Fibroblast of the aortic adventitia (primary cell): ENCODE measurements around the gene ACSF3. TPM values are rescaled to one million over a fixed set of nuclear protein-coding genes. Genes with fewer than 3 reads are reported as not detected.

Source experiments
- DNase-seq: peaks from one replicate; pipeline ENCODE4 v3.0.0-alpha.2; 2010; ENCODE audit warnings: low read depth
- H3K4me3 ChIP-seq: 2 replicates; pipeline ENCODE4 v1.5.1; 2011; ENCODE audit warnings: low read depth, mild to moderate bottlenecking, control low read depth, low read length, moderate library complexity
- total RNA-seq: library from RNA; depleted of rRNA; stranded (reverse); fragments of >200 nt; gene quantifications from 2 replicates; pipeline ENCODE4 v1.2.3, GENCODE V29; 2012; ENCODE audit warnings: low replicate concordance
- TF ChIP-seq, protein P1 (sequence below): IDR thresholded peaks from 2 replicates; pipeline ENCODE4 v1.5.1; 2011; ENCODE audit warnings: mild to moderate bottlenecking, low read length, control low read depth, inconsistent platforms; ENCODE audit not compliant: insufficient read depth

Gene ACSF3
- total RNA-seq, 1 donor = 17.6 TPM

DNA sequence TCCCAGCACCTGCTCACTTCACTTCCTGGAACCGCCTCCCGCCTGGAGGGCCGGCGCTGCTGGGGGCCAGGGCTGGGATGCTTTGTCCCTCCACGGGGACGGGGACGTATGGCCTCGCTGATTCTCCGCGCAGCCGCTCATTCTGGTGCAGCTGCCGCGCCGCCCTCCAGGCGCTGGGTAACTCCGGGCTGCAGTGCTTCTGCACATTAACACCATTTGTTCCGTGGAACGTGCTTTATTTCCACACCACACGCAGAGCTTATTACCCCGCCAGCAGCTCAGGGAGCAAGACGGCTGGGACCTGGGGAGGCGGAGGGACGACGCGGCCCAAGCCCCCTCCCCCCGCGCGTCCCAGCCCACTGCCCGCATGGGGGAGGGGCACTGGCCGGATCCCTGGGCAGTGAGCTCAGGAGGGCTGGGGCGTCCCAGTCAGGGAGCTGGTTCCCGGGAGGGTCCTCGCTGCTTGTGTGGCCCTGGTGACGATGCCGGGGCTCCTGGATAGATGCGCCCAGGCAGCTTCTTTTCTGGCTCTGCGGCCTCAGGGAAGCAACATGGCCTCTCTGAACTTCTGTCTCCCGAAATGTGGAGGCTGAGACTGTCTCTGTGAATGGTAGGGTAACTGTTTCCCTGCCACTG is 45.4 kb upstream of the ACSF3 start:
- TF ChIP-seq, protein P1, sequence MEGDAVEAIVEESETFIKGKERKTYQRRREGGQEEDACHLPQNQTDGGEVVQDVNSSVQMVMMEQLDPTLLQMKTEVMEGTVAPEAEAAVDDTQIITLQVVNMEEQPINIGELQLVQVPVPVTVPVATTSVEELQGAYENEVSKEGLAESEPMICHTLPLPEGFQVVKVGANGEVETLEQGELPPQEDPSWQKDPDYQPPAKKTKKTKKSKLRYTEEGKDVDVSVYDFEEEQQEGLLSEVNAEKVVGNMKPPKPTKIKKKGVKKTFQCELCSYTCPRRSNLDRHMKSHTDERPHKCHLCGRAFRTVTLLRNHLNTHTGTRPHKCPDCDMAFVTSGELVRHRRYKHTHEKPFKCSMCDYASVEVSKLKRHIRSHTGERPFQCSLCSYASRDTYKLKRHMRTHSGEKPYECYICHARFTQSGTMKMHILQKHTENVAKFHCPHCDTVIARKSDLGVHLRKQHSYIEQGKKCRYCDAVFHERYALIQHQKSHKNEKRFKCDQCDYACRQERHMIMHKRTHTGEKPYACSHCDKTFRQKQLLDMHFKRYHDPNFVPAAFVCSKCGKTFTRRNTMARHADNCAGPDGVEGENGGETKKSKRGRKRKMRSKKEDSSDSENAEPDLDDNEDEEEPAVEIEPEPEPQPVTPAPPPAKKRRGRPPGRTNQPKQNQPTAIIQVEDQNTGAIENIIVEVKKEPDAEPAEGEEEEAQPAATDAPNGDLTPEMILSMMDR = no peak
- no peak for DNase-seq
- H3K4me3 ChIP-seq = no peak overlapping the region

DNA sequence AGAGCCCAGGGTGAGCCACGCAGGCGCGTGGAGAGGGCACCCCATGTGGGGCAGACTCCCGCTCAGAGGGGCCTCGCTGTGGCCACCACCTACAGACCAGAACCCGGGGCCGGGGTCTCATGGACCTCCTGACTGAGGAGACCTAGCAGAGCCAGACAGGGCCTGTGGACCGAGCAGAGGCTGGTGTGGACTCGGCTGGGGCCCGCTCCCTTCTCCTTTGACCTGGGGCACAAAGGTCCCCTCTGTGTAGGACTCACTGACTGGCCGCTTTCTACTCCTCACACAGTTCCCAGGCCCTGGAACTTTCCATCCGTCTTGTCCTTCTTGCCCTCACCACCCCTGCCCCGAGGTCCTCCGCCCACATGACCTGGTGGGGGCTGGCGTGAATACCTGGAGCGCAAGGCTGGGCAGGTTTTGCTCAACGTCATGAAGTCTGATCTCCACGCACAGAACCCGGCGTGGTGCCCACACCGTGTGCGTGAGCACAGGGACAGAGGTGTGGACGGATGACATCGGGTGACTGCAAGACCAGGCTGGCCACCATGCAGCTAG is 44.7 kb upstream of the ACSF3 start:
- no peak for DNase-seq
- H3K4me3 ChIP-seq = no peak overlapping the region
- TF ChIP-seq, protein P1 = no peak

DNA sequence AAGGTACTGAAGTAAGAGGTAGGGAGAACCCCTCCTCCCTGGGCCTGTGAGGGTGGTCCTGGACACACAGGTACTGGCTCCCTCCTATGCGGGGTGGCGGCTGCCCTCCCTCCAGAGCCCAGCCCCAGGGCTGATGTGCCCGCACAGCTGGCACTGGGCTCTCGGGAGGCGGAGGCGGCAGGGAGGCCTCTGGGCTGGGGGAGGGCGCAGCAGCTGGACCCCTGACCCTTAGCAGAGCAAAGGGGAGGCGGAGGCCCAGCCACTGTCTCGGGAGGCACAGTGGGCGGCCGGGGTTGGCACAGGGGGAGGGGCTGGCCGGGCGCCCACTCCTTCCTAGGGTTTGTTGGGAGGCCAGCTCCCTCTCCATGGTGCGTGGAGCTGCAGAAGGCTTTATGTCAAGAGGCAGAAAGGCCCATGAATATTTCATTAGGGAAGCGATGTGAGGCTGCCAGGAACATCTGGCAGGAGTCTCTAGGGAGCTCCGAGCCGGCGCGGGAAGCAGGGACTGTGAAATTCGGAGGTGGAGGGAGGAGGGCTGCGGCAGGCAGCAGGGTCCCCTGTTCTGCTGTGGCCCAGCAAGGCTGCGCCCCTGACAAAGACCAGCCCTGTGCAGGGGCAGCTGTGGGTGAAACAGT is 44.1 kb upstream of the ACSF3 start:
- no peak overlapping the region for H3K4me3 ChIP-seq
- no peak for DNase-seq
- TF ChIP-seq, protein P1 = no peak

DNA sequence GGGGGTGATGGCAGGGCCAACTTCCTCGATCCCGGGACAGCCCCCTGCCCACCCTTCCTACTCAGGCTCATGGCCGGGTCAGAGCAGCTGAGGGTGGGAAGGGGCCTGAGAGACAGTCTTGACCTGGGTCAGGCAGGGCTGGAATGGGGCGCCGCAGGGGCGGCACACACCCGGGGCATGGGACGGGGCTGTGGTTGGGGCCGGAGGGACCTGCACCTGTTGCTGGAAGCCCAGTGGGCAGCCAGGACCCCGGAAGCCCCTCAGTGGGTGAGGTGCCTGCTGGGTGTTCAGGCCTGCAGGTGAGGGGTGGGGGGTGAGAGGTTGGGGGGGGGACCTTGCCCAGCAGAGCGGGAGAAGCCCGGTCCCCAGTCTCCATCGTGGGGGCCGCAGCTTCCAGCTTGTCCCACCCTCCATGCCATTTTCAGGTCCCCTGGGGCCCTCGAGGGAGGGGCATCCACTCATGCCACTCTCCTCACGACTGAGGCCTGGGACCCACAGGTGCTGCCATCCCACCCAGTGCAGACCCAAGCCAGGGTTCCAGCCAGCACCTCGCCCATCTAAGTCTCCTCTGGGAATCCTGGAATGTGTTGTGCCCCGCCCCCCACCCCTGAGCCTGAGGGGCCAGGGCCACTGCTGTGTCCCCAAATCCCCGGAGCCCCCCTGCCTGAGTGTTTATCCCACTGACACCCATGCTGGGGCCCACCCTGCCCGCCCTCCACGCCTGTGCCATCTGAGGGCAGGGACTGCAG is 43.4 kb upstream of the ACSF3 start:
- no peak overlapping the region for H3K4me3 ChIP-seq
- no peak for DNase-seq
- TF ChIP-seq, protein P1 = no peak

DNA sequence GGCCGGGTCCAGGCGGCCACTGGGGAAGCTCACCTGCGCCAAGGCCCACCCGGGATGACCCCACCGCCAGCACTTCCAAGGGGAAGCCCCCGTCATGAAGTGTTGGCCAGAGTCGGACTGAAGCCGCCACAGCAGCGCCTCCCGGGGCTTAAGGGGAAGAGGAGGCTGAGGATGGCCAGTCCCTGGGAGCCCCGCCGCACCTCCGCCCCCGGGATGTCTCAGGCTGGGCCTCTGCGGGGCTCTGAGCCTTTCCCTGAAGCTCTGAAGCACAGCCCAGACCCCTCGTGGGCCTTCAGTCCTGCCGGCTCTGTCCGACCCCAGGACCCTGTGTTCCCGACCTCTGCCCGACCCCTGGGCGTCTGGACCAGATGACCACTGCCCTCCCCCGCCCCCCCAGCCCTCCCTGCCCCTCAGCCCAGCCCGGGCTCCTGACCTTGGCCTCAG is 42.8 kb upstream of the ACSF3 start:
- no peak overlapping the region for H3K4me3 ChIP-seq
- TF ChIP-seq, protein P1 = no peak
- DNase-seq = no peak

DNA sequence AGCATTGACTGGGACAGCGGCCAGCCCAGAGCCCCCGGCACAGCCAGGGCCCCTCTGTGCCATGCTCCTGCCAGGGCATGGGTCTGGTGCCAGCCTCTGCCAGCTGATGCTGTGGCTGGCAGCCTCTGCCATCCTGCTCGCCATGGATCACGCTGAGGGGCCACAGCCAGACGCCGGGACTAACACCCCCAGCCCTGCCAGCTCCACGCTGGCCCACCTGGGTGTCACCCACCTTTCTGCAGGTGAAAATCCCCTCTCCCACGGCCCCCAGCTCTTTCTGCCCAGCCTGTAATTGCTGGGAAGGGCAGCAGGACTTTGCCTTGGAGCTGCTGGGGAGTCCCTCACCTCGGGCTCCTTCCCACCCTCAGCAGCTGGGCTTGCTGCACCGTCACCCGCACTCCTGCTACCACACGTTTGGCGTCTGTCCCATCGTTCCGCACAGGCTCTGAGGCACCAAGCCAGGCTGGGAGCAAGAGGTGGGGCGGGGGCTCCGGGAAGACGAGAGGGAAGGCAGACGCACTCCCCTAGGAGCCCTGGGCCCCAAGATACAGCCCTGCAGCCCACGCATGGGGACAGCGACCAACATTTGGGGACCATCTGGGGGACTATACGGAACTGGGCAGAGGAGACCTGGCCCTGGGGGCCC is 42.0 kb upstream of the ACSF3 start:
- H3K4me3 ChIP-seq = no peak overlapping the region
- TF ChIP-seq, protein P1 = no peak
- no peak for DNase-seq
